Endothelial cell of umbilical vein (primary cell): Measurements from ENCODE around the gene PVR. TPM values are rescaled to one million over a fixed set of nuclear protein-coding genes. Genes with fewer than 3 reads are reported as not detected.

Source experiments
- BruUV-seq: library from RNA; stranded (reverse); fragments of 400-500 nt; replicated peaks from 2 replicates; lab custom pipeline; 2021; lab: Mats Ljungman, UMichigan
- CTCF ChIA-PET: fragments of 300-600, 350-600 bp; sonication (Branson Sonifier 250); formaldehyde crosslinking; loops from one replicate; lab custom pipeline; 2021; ENCODE audit warnings: antibody characterized with exemption, inconsistent platforms; lab: Charles Lee
- POLR2A ChIA-PET: fragments of 300-600, 350-600 bp; sonication (Branson Sonifier 250); formaldehyde crosslinking; loops from one replicate; lab custom pipeline; 2021; ENCODE audit warnings: antibody characterized with exemption, inconsistent platforms; lab: Charles Lee
- DNase-seq: peaks from one replicate; pipeline ENCODE4 v3.0.0-alpha.2; 2011; ENCODE audit warnings: low read depth, low spot score
- FAIRE-seq: peaks from 2 replicates; lab custom pipeline; 2011; peaks lifted over from hg19 to GRCh38; lab: Jason Lieb, UNC
- H2AFZ ChIP-seq: 2 replicates; pipeline ENCODE4 v1.6.0; 2012; ENCODE audit warnings: low read depth, low read length, control low read depth, inconsistent platforms
- H3K27ac ChIP-seq: 2 replicates; pipeline ENCODE4 v1.5.1; 2011; ENCODE audit warnings: low read depth, mild to moderate bottlenecking, control low read depth, low read length, moderate library complexity; ENCODE audit not compliant: insufficient read depth
- H3K27me3 ChIP-seq, 2 experiments: 2 replicates each; pipeline versions ENCODE4 v1.6.0 to v1.6.1; 2011; ENCODE audit warnings: low read length in 2 of 2, mixed read lengths in 1 of 2; ENCODE audit not compliant: control insufficient read depth in 2 of 2, insufficient read depth in 2 of 2
- H3K36me3 ChIP-seq, 2 experiments: 2 replicates in 1 of 2; 3 replicates in 1 of 2; pipeline ENCODE4 v1.5.1; 2011; ENCODE audit warnings: low read length in 2 of 2, mild to moderate bottlenecking in 1 of 2, moderate library complexity in 1 of 2; ENCODE audit not compliant: control insufficient read depth in 2 of 2, insufficient read depth in 2 of 2; ENCODE audit errors: extremely low read depth in 1 of 2
- H3K4me1 ChIP-seq: 3 replicates; pipeline ENCODE4 v1.5.1; 2011; ENCODE audit warnings: mild to moderate bottlenecking, low read length; ENCODE audit not compliant: control insufficient read depth, insufficient read depth; ENCODE audit errors: extremely low read depth
- H3K4me2 ChIP-seq: 2 replicates; pipeline ENCODE4 v1.6.1; 2011; ENCODE audit warnings: low read length, control low read depth, mixed read lengths; ENCODE audit not compliant: insufficient read depth
- H3K4me3 ChIP-seq, 3 experiments: fragments of 200-600 bp in 1 of 3; sonication (generic), shearing (Covaris generic) in 1 of 3; replicated peaks in 1 of 3; 2 replicates each; pipeline ENCODE4 v1.5.1; 2011 to 2016; ENCODE audit warnings: control low read depth in 3 of 3, low read length in 3 of 3, mild to moderate bottlenecking in 2 of 3, inconsistent platforms in 1 of 3, low read depth in 1 of 3, moderate library complexity in 1 of 3; ENCODE audit not compliant: insufficient read depth in 1 of 3
- H3K79me2 ChIP-seq: 2 replicates; pipeline ENCODE4 v1.6.0; 2012; ENCODE audit warnings: low read length, inconsistent platforms; ENCODE audit not compliant: control insufficient read depth, insufficient read depth
- H3K9ac ChIP-seq: replicated peaks from 2 replicates; pipeline ENCODE3; 2011; ENCODE audit warnings: low read length, control low read depth; ENCODE audit not compliant: insufficient read depth; ENCODE audit errors: extremely low read depth
- H3K9me1 ChIP-seq: replicated peaks from 3 replicates; pipeline ENCODE4 v1.6.0; 2011; ENCODE audit warnings: mild to moderate bottlenecking, low read length; ENCODE audit not compliant: control insufficient read depth, insufficient read depth; ENCODE audit errors: extremely low read depth
- H3K9me3 ChIP-seq: replicated peaks from 2 replicates; pipeline ENCODE4 v1.5.1; 2012; ENCODE audit warnings: low read length, inconsistent platforms; ENCODE audit not compliant: control insufficient read depth, insufficient read depth
- H4K20me1 ChIP-seq: replicated peaks from 2 replicates; pipeline ENCODE3; 2011; ENCODE audit warnings: mild to moderate bottlenecking, low read length; ENCODE audit not compliant: control insufficient read depth, insufficient read depth; ENCODE audit errors: extremely low read depth
- EZH2 ChIP-seq: IDR thresholded peaks from 2 replicates; pipeline ENCODE4 v1.6.1; 2012; ENCODE audit warnings: borderline replicate concordance, low read depth, mild to moderate bottlenecking, moderate library complexity, low read length, inconsistent platforms; ENCODE audit not compliant: severe bottlenecking
- FOS ChIP-seq: IDR thresholded peaks from 2 replicates; pipeline ENCODE4 v1.6.1; 2011; ENCODE audit warnings: mild to moderate bottlenecking, low read length, moderate library complexity, borderline replicate concordance; ENCODE audit not compliant: insufficient read depth
- GATA2 ChIP-seq: IDR thresholded peaks from 2 replicates; pipeline ENCODE4 v1.7.0; 2011; ENCODE audit warnings: low read depth, mild to moderate bottlenecking, moderate library complexity, mixed read lengths, low read length; ENCODE audit not compliant: insufficient read length, insufficient read depth
- JUN ChIP-seq: IDR thresholded peaks from 2 replicates; pipeline ENCODE4 v1.6.1; 2011; ENCODE audit warnings: borderline replicate concordance, low read depth; ENCODE audit not compliant: insufficient read length, insufficient read depth
- MYC ChIP-seq: IDR thresholded peaks from one replicate; pipeline ENCODE4 v1.6.1; 2011; ENCODE audit warnings: mild to moderate bottlenecking, low read depth, low read length
- POLR2A ChIP-seq: IDR thresholded peaks from 2 replicates; pipeline ENCODE4 v1.6.1; 2012; ENCODE audit warnings: low read depth, mild to moderate bottlenecking, control low read depth, low read length
- POLR2AphosphoS5 ChIP-seq: IDR thresholded peaks from 2 replicates; pipeline ENCODE4 v1.6.1; 2012; ENCODE audit warnings: low read depth, mild to moderate bottlenecking, control low read depth, low read length, moderate library complexity; ENCODE audit not compliant: insufficient read depth
- dilution Hi-C: fragments of 300-500 bp; cut with MboI; formaldehyde crosslinking; loops from one replicate; pipeline ENCODE4 v1.15.0; 2019; ENCODE audit warnings: low sequenced_read_pairs; ENCODE audit not compliant: extremely low pct_ligation_motif_present
- intact Hi-C: fragments of 100-400 bp; cut with micrococcal nuclease; formaldehyde crosslinking; loops from one replicate; pipeline ENCODE4 v1.10.0; 2022
- polyA plus RNA-seq, 4 experiments: library from polyadenylated mRNA; depleted of rRNA in 3 of 4; stranded (reverse) in 3 of 4; unstranded in 1 of 4; fragments of >200 nt; gene quantifications; 2 replicates each; pipeline versions ENCODE4 v1.2.1 to v1.2.3, GENCODE V29; 2011 to 2012; ENCODE audit warnings: missing spikeins in 1 of 4
- total RNA-seq: library from RNA; stranded (reverse); gene quantifications from 2 replicates; pipeline ENCODE4 v1.2.3, GENCODE V29; 2021
- TF ChIP-seq, protein P1 (sequence below): IDR thresholded peaks from 2 replicates; pipeline ENCODE4 v1.6.1; 2011; ENCODE audit not compliant: insufficient read depth, insufficient read length
- TF ChIP-seq, protein P2 (sequence below), 2 donors: IDR thresholded peaks; 1 replicate in 1 of 2; 2 replicates in 1 of 2; pipeline ENCODE4 v1.5.1; 2011; ENCODE audit warnings: low read length in 2 of 2, mild to moderate bottlenecking in 2 of 2, moderate library complexity in 2 of 2, control low read depth in 1 of 2, inconsistent platforms in 1 of 2, low read depth in 1 of 2; ENCODE audit not compliant: insufficient read depth in 1 of 2; ENCODE audit errors: extremely low read depth in 1 of 2

The PVR gene
- total and polyA plus RNA-seq, 2 donors (not counting 3 experiments of a cell fraction or from before 2014, with no cell fraction given): 133 to 226 TPM

DNA sequence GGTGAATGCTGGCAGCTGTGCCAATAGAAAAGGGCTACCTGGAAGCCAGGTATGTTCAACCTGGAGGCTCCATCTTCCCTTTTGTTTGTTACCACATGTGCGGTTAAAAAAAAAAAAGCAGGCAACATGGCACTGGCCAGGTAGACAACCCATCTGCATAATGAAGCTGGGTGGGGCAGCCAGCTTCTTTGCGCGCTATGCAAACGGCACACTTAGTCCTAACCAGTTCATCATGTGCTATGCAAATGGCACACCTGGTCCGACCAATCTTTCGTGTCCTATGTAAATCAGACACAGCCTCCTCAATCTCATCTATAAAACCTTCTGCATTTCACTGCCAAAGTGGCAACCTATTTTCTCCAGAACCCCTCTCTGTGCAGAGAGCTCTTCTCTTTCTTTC lies 41.6 kb upstream of the PVR start:
- H3K9me3 ChIP-seq: no peaks in the 10 kb centered on the region
- peaks cover 45% of the 10 kb centered on the region for H3K4me1 ChIP-seq
- BruUV-seq: no TSS peak
- no peak overlapping the region for H3K4me2 ChIP-seq
- dilution Hi-C loops (no loop called here), intact Hi-C loops (no loop called here)
- no peak overlapping the region for H3K9ac ChIP-seq
- DNase-seq: no peak
- no peaks in the 10 kb centered on the region for H3K36me3 ChIP-seq
- peak overlapping the region; percentile 93 for H3K27ac ChIP-seq
- no peak overlapping the region for H3K4me3 ChIP-seq
- ChIA-PET POLR2A (no interaction called here), CTCF (interaction anchor here (1.3 to 3.6 kb wide), 5 partner anchors 12 to 55 kb away, joined by 3 to 40 read pairs (median 9); partner anchors contain the start of gene PVR)
- no peaks in the 10 kb centered on the region for H3K27me3 ChIP-seq
- no peak overlapping the region for H2AFZ ChIP-seq
- no peak for TF ChIP-seq POLR2A
- no peak for TF ChIP-seq POLR2AphosphoS5
- no peak for TF ChIP-seq JUN
- no peak for TF ChIP-seq EZH2
- TF ChIP-seq FOS: no peak
- no peak for TF ChIP-seq GATA2
- no peak for TF ChIP-seq MYC
- TF ChIP-seq, protein P1, sequence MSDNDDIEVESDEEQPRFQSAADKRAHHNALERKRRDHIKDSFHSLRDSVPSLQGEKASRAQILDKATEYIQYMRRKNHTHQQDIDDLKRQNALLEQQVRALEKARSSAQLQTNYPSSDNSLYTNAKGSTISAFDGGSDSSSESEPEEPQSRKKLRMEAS: no peak
- TF ChIP-seq, protein P2, sequence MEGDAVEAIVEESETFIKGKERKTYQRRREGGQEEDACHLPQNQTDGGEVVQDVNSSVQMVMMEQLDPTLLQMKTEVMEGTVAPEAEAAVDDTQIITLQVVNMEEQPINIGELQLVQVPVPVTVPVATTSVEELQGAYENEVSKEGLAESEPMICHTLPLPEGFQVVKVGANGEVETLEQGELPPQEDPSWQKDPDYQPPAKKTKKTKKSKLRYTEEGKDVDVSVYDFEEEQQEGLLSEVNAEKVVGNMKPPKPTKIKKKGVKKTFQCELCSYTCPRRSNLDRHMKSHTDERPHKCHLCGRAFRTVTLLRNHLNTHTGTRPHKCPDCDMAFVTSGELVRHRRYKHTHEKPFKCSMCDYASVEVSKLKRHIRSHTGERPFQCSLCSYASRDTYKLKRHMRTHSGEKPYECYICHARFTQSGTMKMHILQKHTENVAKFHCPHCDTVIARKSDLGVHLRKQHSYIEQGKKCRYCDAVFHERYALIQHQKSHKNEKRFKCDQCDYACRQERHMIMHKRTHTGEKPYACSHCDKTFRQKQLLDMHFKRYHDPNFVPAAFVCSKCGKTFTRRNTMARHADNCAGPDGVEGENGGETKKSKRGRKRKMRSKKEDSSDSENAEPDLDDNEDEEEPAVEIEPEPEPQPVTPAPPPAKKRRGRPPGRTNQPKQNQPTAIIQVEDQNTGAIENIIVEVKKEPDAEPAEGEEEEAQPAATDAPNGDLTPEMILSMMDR (IDR thresholded peaks at IDR 0.05; ENCODE audit: extremely low read depth in 1 of 2, insufficient read depth in 1 of 2, low read depth in 1 of 2, low read length in 2 of 2): no peak
- H3K79me2 ChIP-seq: no peaks in the 10 kb centered on the region
- H4K20me1 ChIP-seq: no peaks in the 10 kb centered on the region
- no peak for FAIRE-seq
- H3K9me1 ChIP-seq: no peaks in the 10 kb centered on the region
